CD14-positive monocyte (primary cell): ENCODE results near the gene UNKL. TPM values are rescaled to one million over a fixed set of nuclear protein-coding genes. Genes with fewer than 3 reads are reported as not detected.

ENCODE experiments used
- DNase-seq, 3 donors: peaks; one replicate each; pipeline ENCODE4 v3.0.0-alpha.2; 2011 to 2022
- H2AFZ ChIP-seq: 2 replicates; pipeline ENCODE4 v1.6.0; 2012; ENCODE audit warnings: mild to moderate bottlenecking, low read depth, low read length, inconsistent platforms; ENCODE audit not compliant: insufficient read depth, poor library complexity, severe bottlenecking
- H3K27ac ChIP-seq, 2 donors: 1 replicate in 1 of 2; 2 replicates in 1 of 2; pipeline ENCODE4 v1.5.1; 2012 to 2013; ENCODE audit warnings: low read length in 2 of 2, control low read depth in 1 of 2, inconsistent platforms in 1 of 2, low read depth in 1 of 2, mild to moderate bottlenecking in 1 of 2
- H3K27me3 ChIP-seq, 2 donors: one replicate each; pipeline versions ENCODE4 v1.6.0 to v1.6.1; 2011 to 2013; ENCODE audit warnings: low read length in 2 of 2; ENCODE audit not compliant: control insufficient read depth in 2 of 2, insufficient read depth in 2 of 2
- H3K36me3 ChIP-seq, 2 donors: replicated peaks in 1 of 2; 1 replicate in 1 of 2; 2 replicates in 1 of 2; pipeline versions ENCODE4 v1.5.1 to v1.6.1; 2012 to 2013; ENCODE audit warnings: low read length in 2 of 2, control low read depth in 1 of 2, inconsistent platforms in 1 of 2, mild to moderate bottlenecking in 1 of 2; ENCODE audit not compliant: insufficient read depth in 2 of 2, control insufficient read depth in 1 of 2
- H3K4me1 ChIP-seq, 2 donors: 1 replicate in 1 of 2; 2 replicates in 1 of 2; pipeline versions ENCODE4 v1.5.1 to v1.6.1; 2012 to 2013; ENCODE audit warnings: low read length in 2 of 2, control low read depth in 1 of 2, inconsistent platforms in 1 of 2, mild to moderate bottlenecking in 1 of 2, moderate library complexity in 1 of 2; ENCODE audit not compliant: insufficient read depth in 2 of 2, control insufficient read depth in 1 of 2
- H3K4me2 ChIP-seq: replicated peaks from 2 replicates; pipeline ENCODE3; 2012; ENCODE audit warnings: low read length, moderate library complexity, mild to moderate bottlenecking; ENCODE audit not compliant: poor library complexity, severe bottlenecking; ENCODE audit errors: extremely low read depth
- H3K4me3 ChIP-seq, 3 experiments: fragments of 200-600 bp in 1 of 3; sonication (generic) in 1 of 3; replicated peaks in 1 of 3; 1 replicate in 2 of 3; 2 replicates in 1 of 3; pipeline ENCODE4 v1.5.1; 2011 to 2013; ENCODE audit warnings: low read length in 3 of 3, mild to moderate bottlenecking in 3 of 3, control low read depth in 2 of 3, low read depth in 2 of 3, inconsistent platforms in 1 of 3, moderate library complexity in 1 of 3
- H3K79me2 ChIP-seq: 2 replicates; pipeline ENCODE4 v1.6.0; 2012; ENCODE audit warnings: mild to moderate bottlenecking, control low read depth, inconsistent platforms, low read length, moderate library complexity; ENCODE audit not compliant: insufficient read depth
- H3K9ac ChIP-seq: 2 replicates; pipeline ENCODE4 v1.6.0; 2017; ENCODE audit warnings: low read length, mild to moderate bottlenecking; ENCODE audit not compliant: insufficient read depth, poor library complexity, severe bottlenecking
- H3K9me3 ChIP-seq, 2 donors: replicated peaks in 1 of 2; 1 replicate in 1 of 2; 2 replicates in 1 of 2; pipeline versions ENCODE4 v1.5.1 to v1.6.1; 2012 to 2013; ENCODE audit warnings: low read length in 2 of 2, control low read depth in 1 of 2; ENCODE audit not compliant: control insufficient read depth in 1 of 2, insufficient read depth in 1 of 2
- H4K20me1 ChIP-seq: 2 replicates; pipeline ENCODE4 v1.6.0; 2012; ENCODE audit warnings: mild to moderate bottlenecking, low read length, control low read depth, moderate library complexity; ENCODE audit not compliant: insufficient read depth
- H3K27ac Mint-ChIP-seq, 7 donors: one replicate each; pipeline ENCODE4 v1.8.0; 2020; ENCODE audit warnings: mild to moderate bottlenecking in 7 of 7, mixed read lengths in 7 of 7, moderate library complexity in 6 of 7, inconsistent platforms in 2 of 7
- H3K27me3 Mint-ChIP-seq, 3 donors: one replicate each; pipeline ENCODE4 v1.8.0; 2021 to 2022; ENCODE audit warnings: low read depth in 3 of 3, mild to moderate bottlenecking in 3 of 3, mixed read lengths in 3 of 3, moderate library complexity in 3 of 3, inconsistent platforms in 1 of 3
- H3K36me3 Mint-ChIP-seq, 2 donors: one replicate each; pipeline ENCODE4 v1.8.0; 2020; ENCODE audit warnings: mixed read lengths in 2 of 2, inconsistent platforms in 1 of 2, mild to moderate bottlenecking in 1 of 2
- H3K4me1 Mint-ChIP-seq: one replicate; pipeline ENCODE4 v1.8.0; 2020; ENCODE audit warnings: mild to moderate bottlenecking, mixed read lengths
- H3K4me3 Mint-ChIP-seq, 2 donors: one replicate each; pipeline ENCODE4 v1.8.0; 2020; ENCODE audit warnings: mild to moderate bottlenecking in 2 of 2, mixed read lengths in 2 of 2, moderate library complexity in 1 of 2
- H3K9me3 Mint-ChIP-seq, 7 donors: one replicate each; pipeline ENCODE4 v1.8.0; 2020 to 2022; ENCODE audit warnings: mixed read lengths in 7 of 7, mild to moderate bottlenecking in 6 of 7, moderate library complexity in 6 of 7, inconsistent platforms in 2 of 7
- WGBS: methylation state at CpG from one replicate; pipeline ENCODE4 v1.1.5; 2013; ENCODE audit warnings: missing lambda C conversion rate; ENCODE audit not compliant: insufficient coverage; 5-methylcytosine and 5-hydroxymethylcytosine counted together
- intact Hi-C, 2 donors: fragments of 100-400 bp; cut with micrococcal nuclease; formaldehyde crosslinking; loops; one replicate each; pipeline versions ENCODE4 v1.15.0 to v1.15.1; 2023
- polyA plus RNA-seq, 3 donors: library from polyadenylated mRNA; depleted of rRNA in 1 of 3; unstranded in 2 of 3; stranded (reverse) in 1 of 3; fragments of 300-500 nt in 2 of 3; fragments of >200 nt in 1 of 3; fragmentation: Illumina TruSeq in 2 of 3; gene quantifications; 1 replicate in 2 of 3; 2 replicates in 1 of 3; pipeline ENCODE4 v1.2.3, GENCODE V29; 2012 to 2021
- TF ChIP-seq, protein P1 (sequence below): fragments of 200-600 bp; IDR thresholded peaks from one replicate; pipeline ENCODE4 v1.8.0; 2022; ENCODE audit warnings: antibody characterized with exemption, mild to moderate bottlenecking

The UNKL gene
- polyA plus RNA-seq, 3 donors, result 1.2 to 19.9 (median 2.2) TPM

DNA sequence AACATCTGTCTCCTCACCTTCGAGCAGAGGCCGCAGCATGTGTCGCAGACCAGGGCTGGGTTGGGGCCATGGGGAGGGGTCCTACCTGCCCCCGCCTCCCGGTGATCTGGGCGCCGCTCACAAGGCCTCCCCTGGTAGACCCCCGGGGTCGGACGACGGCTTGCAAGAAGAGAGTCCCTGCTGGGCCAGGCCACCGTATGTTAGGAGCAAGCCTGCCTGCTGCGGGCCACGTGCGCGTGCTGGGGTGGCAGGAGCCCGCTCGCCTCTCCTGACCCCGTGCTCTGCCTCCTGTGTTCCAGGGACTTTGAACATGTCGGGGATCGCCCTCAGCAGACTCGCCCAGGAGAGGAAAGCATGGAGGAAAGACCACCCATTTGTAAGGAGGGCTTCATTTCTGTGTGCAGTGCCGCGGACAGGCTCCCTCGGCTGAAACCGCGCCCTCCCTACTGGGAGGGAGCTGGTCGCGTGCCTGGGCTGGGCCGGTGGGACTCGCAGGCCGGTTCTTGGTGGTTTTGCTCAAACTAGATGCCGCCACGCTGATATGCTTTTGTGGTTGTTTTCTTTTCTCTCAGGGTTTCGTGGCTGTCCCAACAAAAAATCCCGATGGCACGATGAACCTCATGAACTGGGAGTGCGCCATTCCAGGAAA lies 100.7 kb downstream of the UNKL start:
- Mint-ChIP-seq H3K4me1 (peaks cover 28% of the 10 kb centered on the region), H3K27ac (no peak overlapping the region), H3K9me3 (no peaks in the 10 kb centered on the region), H3K27me3 (no peaks in the 10 kb centered on the region), H3K4me3 (no peak overlapping the region), H3K36me3 (peaks cover 48 to 61% of the 10 kb centered on the region in 2 donors)
- Histone ChIP-seq H3K4me1 (peaks cover 24% of the 10 kb centered on the region in 2 donors), H3K79me2 (peaks cover 88% of the 10 kb centered on the region), H3K27me3 (no peaks in the 10 kb centered on the region), H3K9me3 (no peaks in the 10 kb centered on the region), H3K9ac (no peak overlapping the region), H3K4me3 (no peak overlapping the region), H3K36me3 (peaks cover 63 to 66% of the 10 kb centered on the region in 2 donors), H4K20me1 (peaks cover 90% of the 10 kb centered on the region), H3K27ac (no peak overlapping the region), H2AFZ (no peak overlapping the region), H3K4me2 (no peak overlapping the region)
- intact Hi-C loops, result loop anchor here in 1 of 2 donors (5.0 kb wide), 1 partner anchor 33 kb away; no protein-coding TSS in a partner anchor
- TF ChIP-seq, protein P1, sequence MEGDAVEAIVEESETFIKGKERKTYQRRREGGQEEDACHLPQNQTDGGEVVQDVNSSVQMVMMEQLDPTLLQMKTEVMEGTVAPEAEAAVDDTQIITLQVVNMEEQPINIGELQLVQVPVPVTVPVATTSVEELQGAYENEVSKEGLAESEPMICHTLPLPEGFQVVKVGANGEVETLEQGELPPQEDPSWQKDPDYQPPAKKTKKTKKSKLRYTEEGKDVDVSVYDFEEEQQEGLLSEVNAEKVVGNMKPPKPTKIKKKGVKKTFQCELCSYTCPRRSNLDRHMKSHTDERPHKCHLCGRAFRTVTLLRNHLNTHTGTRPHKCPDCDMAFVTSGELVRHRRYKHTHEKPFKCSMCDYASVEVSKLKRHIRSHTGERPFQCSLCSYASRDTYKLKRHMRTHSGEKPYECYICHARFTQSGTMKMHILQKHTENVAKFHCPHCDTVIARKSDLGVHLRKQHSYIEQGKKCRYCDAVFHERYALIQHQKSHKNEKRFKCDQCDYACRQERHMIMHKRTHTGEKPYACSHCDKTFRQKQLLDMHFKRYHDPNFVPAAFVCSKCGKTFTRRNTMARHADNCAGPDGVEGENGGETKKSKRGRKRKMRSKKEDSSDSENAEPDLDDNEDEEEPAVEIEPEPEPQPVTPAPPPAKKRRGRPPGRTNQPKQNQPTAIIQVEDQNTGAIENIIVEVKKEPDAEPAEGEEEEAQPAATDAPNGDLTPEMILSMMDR, result no peak
- 95% methylated on average over 33 of the region's 38 CpGs for WGBS
- no peak for DNase-seq

Other genes starting within 250 kb of the UNKL start
- not detected for gene TPSG1, start 189.4 kb downstream of the UNKL start, polyA plus RNA-seq
- not detected for gene TPSB2, start 184.5 kb downstream of the UNKL start, polyA plus RNA-seq
- not detected for gene TPSAB1, start 174.0 kb downstream of the UNKL start, polyA plus RNA-seq
- gene TPSD1, start 158.6 kb downstream of the UNKL start, polyA plus RNA-seq, result not detected
- gene UBE2I, start 105.1 kb downstream of the UNKL start, polyA plus RNA-seq, result 100 to 1,000 TPM in 1 of 3 donors, 10 to 100 TPM in 2; 76.8 to 112 (median 88.8) TPM
- gene BAIAP3, start 81.1 kb downstream of the UNKL start, polyA plus RNA-seq, result 1 to 10 TPM in 1 of 3 donors, not detected in 2; 1.0 TPM
- gene TSR3, start 62.8 kb downstream of the UNKL start, polyA plus RNA-seq, result 10 to 100 TPM; 23.2 to 73.1 (median 48.2) TPM
- gene GNPTG, start 62.8 kb downstream of the UNKL start, polyA plus RNA-seq, result 100 to 1,000 TPM in 1 of 3 donors, 10 to 100 TPM in 2; 74.7 to 130 (median 82.5) TPM
- 10 to 100 TPM; 10.0 to 48.8 (median 35.3) TPM for gene UQCC4, start 6.0 kb upstream of the UNKL start, polyA plus RNA-seq
- not detected for gene PERCC1, start 16.4 kb upstream of the UNKL start, polyA plus RNA-seq
- gene CCDC154, start 29.9 kb upstream of the UNKL start, polyA plus RNA-seq, result 1 to 10 TPM in 1 of 3 donors, not detected in 2; 5.9 TPM
- gene CLCN7, start 60.3 kb upstream of the UNKL start, polyA plus RNA-seq, result 100 to 1,000 TPM in 1 of 3 donors, 10 to 100 TPM in 2; 37.4 to 249 (median 56.5) TPM
- gene PTX4, start 74.2 kb upstream of the UNKL start, polyA plus RNA-seq, result under 1 TPM in 1 of 3 donors, not detected in 2; 0.19 TPM
- gene TELO2, start 78.7 kb upstream of the UNKL start, polyA plus RNA-seq, result 10 to 100 TPM in 2 of 3 donors, 1 to 10 TPM in 1; 7.3 to 58.1 (median 11.4) TPM
- 1 to 10 TPM in 2 of 3 donors, under 1 TPM in 1; 0.09 to 1.5 (median 1.3) TPM for gene TMEM204, start 119.0 kb upstream of the UNKL start, polyA plus RNA-seq
- gene IFT140, start 197.4 kb upstream of the UNKL start, polyA plus RNA-seq, result 1 to 10 TPM in 2 of 3 donors, under 1 TPM in 1; 0.75 to 3.7 (median 1.2) TPM
- 10 to 100 TPM in 1 of 3 donors, 1 to 10 TPM in 1, under 1 TPM in 1; 0.46 to 12.3 (median 1.0) TPM for gene CRAMP1, start 197.7 kb upstream of the UNKL start, polyA plus RNA-seq